Motor neuron (in vitro differentiated cells): ENCODE data around the gene RASGRP2. TPM values are rescaled to one million over a fixed set of nuclear protein-coding genes. Genes with fewer than 3 reads are reported as not detected.

ENCODE experiments used
- ATAC-seq, 8 experiments: fragments of 200-7000 bp; cut with Tn5 transposase; replicated peaks in 6 of 8; 2 replicates each; pipeline ENCODE4 v1.8.0; 2021; ENCODE audit warnings: mild to moderate bottlenecking in 8 of 8, moderate library complexity in 8 of 8
- H3K27ac ChIP-seq, 2 donors: fragments of 250-450 bp; sonication (Bioruptor Pico); 2 replicates each; pipeline ENCODE4 v1.9.0; 2021; ENCODE audit warnings: antibody characterized with exemption in 2 of 2, mild to moderate bottlenecking in 2 of 2, moderate library complexity in 1 of 2
- H3K4me1 ChIP-seq, 2 donors: fragments of 250-450 bp; sonication (Bioruptor Pico); replicated peaks in 1 of 2; 2 replicates each; pipeline ENCODE4 v1.6.1; 2021; ENCODE audit warnings: antibody characterized with exemption in 2 of 2, mild to moderate bottlenecking in 2 of 2, moderate library complexity in 1 of 2
- H3K4me3 ChIP-seq, 5 donors: fragments of 250-450 bp; sonication (Bioruptor Pico); 2 replicates each; pipeline ENCODE4 v1.9.0; 2021; ENCODE audit warnings: antibody characterized with exemption in 5 of 5, mild to moderate bottlenecking in 5 of 5, moderate library complexity in 4 of 5
- WGBS, 10 experiments: fragments of 450-650 bp; shearing (Covaris generic); methylation state at CpG; one replicate each; pipeline ENCODE4 v1.0.0; 2022; 5-methylcytosine and 5-hydroxymethylcytosine counted together
- in situ Hi-C, 9 experiments: fragments of 400-800 bp; cut with MboI; loops; one replicate each; pipeline ENCODE4 v1.15.0; 2021; ENCODE audit warnings: low sequenced_read_pairs in 9 of 9, low pct_unique_long_range_greater_than_20kb in 2 of 9; ENCODE audit not compliant: unreplicated experiment in 9 of 9
- total RNA-seq, 8 experiments: library from RNA; unstranded; fragments of 300-600 nt; gene quantifications; 2 replicates each; pipeline versions ENCODE4 v1.2.3 to v1.2.4, GENCODE V29; 2022

Gene RASGRP2
- total RNA-seq, 8 experiments from 2014 or later = 0.63 to 5.5 (median 2.1) TPM

GRCh38 chr11:64687643-64688533 lies 56.1 kb downstream of the RASGRP2 start:
- 36 to 81% (median 51%) methylated on average over 5 to 12 of the region's 19 CpGs; no CpG with 5 or more reads in 2 of the 10 experiments for WGBS, 10 experiments
- peaks cover 18 to 23% of the 10 kb centered on the region in 2 donors for H3K4me1 ChIP-seq

GRCh38 chr11:64687204-64687603 lies 56.7 kb downstream of the RASGRP2 start:
- in situ Hi-C loops = no loop called here
- no peak overlapping the region for H3K27ac ChIP-seq
- H3K4me3 ChIP-seq = no peak overlapping the region
- no peak for ATAC-seq
- peaks cover 18 to 20% of the 10 kb centered on the region in 2 donors for H3K4me1 ChIP-seq
- WGBS, 10 experiments = 48 to 93% methylated on average over 3 of the region's 6 CpGs; no CpG with 5 or more reads in 8 of the 10 experiments

More at GRCh38 chr11:64687643-64688533, 56.1 kb downstream of the RASGRP2 start:
- Histone ChIP-seq H3K27ac (no peak overlapping the region), H3K4me3 (peak overlapping the region in 1 of 5 donors; percentile 17)
- in situ Hi-C loops = no loop called here
- ATAC-seq = peak in 5 of 8 experiments; percentile 1 to 30 (median 2)

GRCh38 chr11:64686466-64687170 lies 57.3 kb downstream of the RASGRP2 start:
- no peak overlapping the region for H3K27ac ChIP-seq
- no peak for ATAC-seq
- H3K4me3 ChIP-seq = no peak overlapping the region
- 10 to 100% (median 88%) methylated on average over 1 to 6 of the region's 9 CpGs; no CpG with 5 or more reads in 4 of the 10 experiments for WGBS, 10 experiments
- in situ Hi-C loops = no loop called here
- H3K4me1 ChIP-seq = peaks cover 18 to 20% of the 10 kb centered on the region in 2 donors

GRCh38 chr11:64685536-64685935 lies 58.4 kb downstream of the RASGRP2 start:
- ATAC-seq = no peak
- Histone ChIP-seq H3K4me3 (no peak overlapping the region), H3K4me1 (peaks cover 18 to 20% of the 10 kb centered on the region in 2 donors), H3K27ac (no peak overlapping the region)
- in situ Hi-C loops = no loop called here
- 59 to 90% (median 84%) methylated on average over 2 to 15 of the region's 18 CpGs; no CpG with 5 or more reads in 3 of the 10 experiments for WGBS, 10 experiments

- 0 to 100% (median 59%) methylated on average over 1 to 7 of the region's 8 CpGs; no CpG with 5 or more reads in 2 of the 10 experiments for WGBS, 10 experiments
- Histone ChIP-seq H3K27ac (no peak overlapping the region), H3K4me1 (peaks cover 18 to 20% of the 10 kb centered on the region in 2 donors), H3K4me3 (no peak overlapping the region)
- no peak for ATAC-seq
- in situ Hi-C loops = no loop called here
Observed at GRCh38 chr11:64684357-64684756, 59.6 kb downstream of the RASGRP2 start.

- Histone ChIP-seq H3K27ac (no peak overlapping the region), H3K4me1 (peaks cover 3 to 6% of the 10 kb centered on the region in 2 donors), H3K4me3 (no peak overlapping the region)
- WGBS, 10 experiments = 0 to 73% (median 34%) methylated on average over 1 to 4 of the region's 4 CpGs; no CpG with 5 or more reads in 2 of the 10 experiments
- in situ Hi-C loops = no loop called here
- ATAC-seq = no peak
Observed at GRCh38 chr11:64681171-64681570, 62.8 kb downstream of the RASGRP2 start.

- no peak for ATAC-seq
- in situ Hi-C loops = no loop called here
- H3K4me1 ChIP-seq = peaks cover 16 to 18% of the 10 kb centered on the region in 2 donors
- H3K27ac ChIP-seq = no peak overlapping the region
- WGBS, 10 experiments = 0 to 100% (median 20%) methylated on average over 1 to 2 of the region's 2 CpGs; no CpG with 5 or more reads in 3 of the 10 experiments
- H3K4me3 ChIP-seq = no peak overlapping the region
Observed at GRCh38 chr11:64679846-64680245, 64.1 kb downstream of the RASGRP2 start.

- in situ Hi-C loops = no loop called here
- Histone ChIP-seq H3K4me1 (peaks cover 22 to 24% of the 10 kb centered on the region in 2 donors), H3K4me3 (no peak overlapping the region), H3K27ac (no peak overlapping the region)
- no peak for ATAC-seq
- 50 to 100% (median 96%) methylated on average over 1 to 5 of the region's 6 CpGs; no CpG with 5 or more reads in 2 of the 10 experiments for WGBS, 10 experiments
Observed at GRCh38 chr11:64677441-64678023, 66.4 kb downstream of the RASGRP2 start.

Other genes with a start within 250 kb of the RASGRP2 start
- gene SLC22A11, start 188.2 kb downstream of the RASGRP2 start, total RNA-seq = 1 to 10 TPM in 1 of 8 experiments, under 1 TPM in 7; 0.18 to 1.8 (median 0.36) TPM
- gene SLC22A12, start 152.9 kb downstream of the RASGRP2 start, total RNA-seq = under 1 TPM in 4 of 8 experiments, not detected in 4; 0.05 to 0.62 (median 0.22) TPM
- gene NRXN2, start 20.9 kb downstream of the RASGRP2 start, total RNA-seq = 100 to 1,000 TPM in 3 of 8 experiments, 10 to 100 TPM in 2, 1 to 10 TPM in 2, under 1 TPM in 1; 0.51 to 120 (median 71.9) TPM
- gene PYGM, start 15.8 kb upstream of the RASGRP2 start, total RNA-seq = 10 to 100 TPM in 1 of 8 experiments, 1 to 10 TPM in 5, under 1 TPM in 2; 0.31 to 12.8 (median 2.2) TPM
- 100 to 1,000 TPM in 4 of 8 experiments, 10 to 100 TPM in 4; 65.8 to 317 (median 98.9) TPM for gene SF1, start 34.4 kb upstream of the RASGRP2 start, total RNA-seq
- 10 to 100 TPM in 3 of 8 experiments, 1 to 10 TPM in 5; 3.0 to 15.7 (median 7.2) TPM for gene MAP4K2, start 59.1 kb upstream of the RASGRP2 start, total RNA-seq
- 10 to 100 TPM; 12.8 to 28.2 (median 17.3) TPM for gene MEN1, start 66.4 kb upstream of the RASGRP2 start, total RNA-seq
- gene CDC42BPG, start 100.5 kb upstream of the RASGRP2 start, total RNA-seq = 1 to 10 TPM in 1 of 8 experiments, under 1 TPM in 6, not detected in 1; 0.05 to 1.2 (median 0.22) TPM
- gene EHD1, start 134.5 kb upstream of the RASGRP2 start, total RNA-seq = 10 to 100 TPM; 20.2 to 37.2 (median 30.6) TPM
- 10 to 100 TPM in 4 of 8 experiments, 1 to 10 TPM in 4; 4.9 to 37.2 (median 9.6) TPM for gene ATG2A, start 173.1 kb upstream of the RASGRP2 start, total RNA-seq
- 10 to 100 TPM in 6 of 8 experiments, 1 to 10 TPM in 2; 8.4 to 48.7 (median 25.8) TPM for gene PPP2R5B, start 180.5 kb upstream of the RASGRP2 start, total RNA-seq
- under 1 TPM in 3 of 8 experiments, not detected in 5; 0.16 to 0.93 (median 0.76) TPM for gene GPHA2, start 191.8 kb upstream of the RASGRP2 start, total RNA-seq
- 1 to 10 TPM in 1 of 8 experiments, under 1 TPM in 3, not detected in 4; 0.11 to 1.8 (median 0.18) TPM for gene MAJIN, start 228.0 kb upstream of the RASGRP2 start, total RNA-seq